Activated CD8-positive, alpha-beta memory T cell treated with anti-CD3 and anti-CD28 coated beads, Interleukin-2, amount 50 U/mL, for 4 hours (primary cell): ENCODE measurements around the gene STK40.
A peak's percentile ranks its signal among the peaks of the same experiment; 100 is the strongest.

Source experiments
- DNase-seq: peaks from one replicate; pipeline ENCODE4 v3.0.0-alpha.2; 2020

The STK40 gene

DNA sequence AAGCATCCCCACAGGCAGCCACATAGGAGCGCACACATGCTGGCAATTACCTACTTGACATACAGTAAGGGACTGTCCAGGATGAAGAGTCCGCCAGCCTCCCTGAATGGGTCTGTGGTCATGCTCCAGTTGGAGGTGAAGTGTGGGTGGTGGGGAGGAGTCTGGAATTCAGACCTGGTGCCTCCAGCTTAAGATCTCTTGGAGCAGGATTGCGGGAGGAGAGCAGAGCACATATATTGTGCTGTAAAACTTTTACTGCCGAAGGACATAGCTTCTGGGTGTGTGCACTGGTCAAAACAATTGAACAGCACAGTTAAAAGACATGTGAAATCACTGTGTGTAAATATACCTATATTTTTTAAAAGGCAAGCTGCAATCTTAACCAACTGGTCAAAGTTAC lies 17.9 kb downstream of the STK40 start:
- no peak for DNase-seq

DNA sequence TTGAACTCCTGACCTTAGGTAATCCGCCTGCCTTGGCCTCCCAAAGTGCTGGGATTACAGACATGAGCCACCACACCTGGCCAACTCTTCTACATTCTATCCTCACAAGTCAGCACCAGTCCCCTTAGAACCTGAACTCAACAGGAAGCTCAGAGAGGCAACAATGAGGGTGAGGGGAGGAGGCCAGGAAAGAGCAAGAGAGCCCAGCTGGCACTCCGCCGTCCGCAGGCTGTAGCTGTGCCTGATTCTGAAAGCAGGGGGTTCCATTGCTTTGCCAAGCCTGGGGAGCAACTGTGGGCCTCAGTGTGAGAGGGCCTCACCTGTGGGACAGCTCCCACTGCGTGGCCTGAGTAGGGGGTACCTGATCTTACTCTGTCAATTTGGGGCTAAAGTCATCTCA lies 18.7 kb downstream of the STK40 start:
- DNase-seq, result no peak

DNA sequence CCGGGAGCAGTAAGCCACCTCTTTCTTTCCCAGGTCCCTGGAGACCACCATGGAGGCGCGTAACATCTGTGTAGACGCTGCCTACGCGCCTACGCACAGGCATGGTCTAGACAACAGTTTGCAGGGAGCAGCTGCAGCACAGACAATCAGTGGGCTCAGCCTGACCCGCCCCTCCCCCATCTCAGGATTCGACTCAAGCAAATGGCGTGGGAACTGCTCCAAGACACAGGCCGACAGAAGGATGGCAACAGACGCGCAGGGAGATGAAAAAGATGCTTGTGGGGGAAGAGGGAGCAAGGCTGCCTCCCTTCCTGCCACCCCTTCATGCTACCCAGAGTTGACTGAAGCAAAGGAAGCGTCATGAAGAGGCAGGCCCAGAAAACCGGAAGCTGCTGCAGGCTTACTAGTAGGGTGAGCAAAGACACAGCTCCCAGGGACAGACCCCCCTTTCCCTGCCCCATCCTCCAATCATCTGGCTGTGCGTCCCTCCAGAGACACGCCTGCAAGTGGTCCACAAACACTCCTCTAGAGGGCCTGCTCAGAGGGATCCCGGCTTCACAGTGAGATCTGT lies 19.5 kb downstream of the STK40 start:
- DNase-seq, result peak; percentile 48

DNA sequence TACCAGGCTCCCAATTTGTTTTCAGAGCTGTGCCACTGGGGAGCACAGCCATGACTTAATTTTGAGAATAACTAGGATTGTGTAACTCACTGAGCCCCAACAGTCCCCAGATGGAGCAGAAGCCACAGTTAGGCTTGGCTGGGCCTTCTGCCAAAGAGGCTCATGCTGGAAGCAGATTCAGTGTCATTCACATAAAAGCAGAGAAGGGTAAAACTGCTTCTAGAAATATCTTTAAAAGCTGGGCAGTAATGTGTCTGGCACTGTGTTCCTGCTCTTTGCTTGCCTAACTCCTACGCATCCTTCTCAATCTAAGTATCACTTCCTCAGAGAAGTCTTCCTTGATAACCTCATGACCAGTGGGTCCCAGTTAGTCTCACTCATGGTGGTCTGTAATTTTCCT lies 20.3 kb downstream of the STK40 start:
- DNase-seq, result no peak

DNA sequence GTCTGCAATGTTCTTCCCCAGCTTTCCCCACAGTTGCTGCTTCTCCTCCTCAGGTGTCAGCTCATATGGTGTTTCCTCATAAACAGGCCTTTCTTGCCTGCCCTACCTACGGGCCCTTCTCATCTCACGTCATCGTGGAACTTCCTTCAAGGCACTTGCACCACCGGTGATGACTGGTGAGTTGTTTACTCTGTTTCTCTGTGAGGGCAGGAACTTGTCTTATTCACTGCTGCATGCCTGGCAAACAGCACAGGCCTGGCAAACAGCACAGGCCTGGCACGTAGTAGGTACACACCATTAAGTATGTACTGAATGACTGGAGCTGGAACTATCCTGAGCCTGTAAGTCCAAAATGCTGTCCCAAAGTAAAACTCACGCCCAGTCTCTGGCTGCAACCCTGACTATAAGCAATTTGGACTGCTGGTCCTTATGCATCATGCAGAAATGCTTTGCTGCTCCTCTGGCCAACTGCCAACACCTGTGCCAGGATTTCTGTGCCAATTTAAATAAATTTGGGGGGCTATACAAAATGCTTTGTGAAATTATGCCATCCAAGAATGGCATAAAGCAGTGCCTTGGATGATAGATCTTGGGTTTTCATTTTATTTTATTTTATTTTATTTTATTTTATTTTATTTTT lies 25.7 kb downstream of the STK40 start:
- DNase-seq, result no peak

DNA sequence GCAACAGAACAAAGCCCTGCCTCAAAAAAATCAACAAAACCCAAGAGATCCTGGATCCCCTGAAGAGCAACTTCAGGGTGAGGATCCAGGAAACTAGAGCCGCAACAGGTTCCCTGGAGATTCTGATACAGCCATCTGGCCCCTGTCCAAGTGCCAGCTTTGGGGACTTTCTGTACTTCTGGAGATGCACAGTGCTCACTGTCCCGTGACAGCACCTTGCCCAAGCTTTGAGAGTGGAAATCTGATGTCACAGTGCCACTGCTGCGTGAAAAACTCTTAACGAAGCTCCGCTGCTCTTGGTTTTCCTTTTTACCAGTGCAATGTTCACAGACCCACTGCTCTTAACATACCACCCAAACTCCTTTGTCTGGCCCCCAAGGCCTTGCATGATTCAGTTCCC lies 26.3 kb downstream of the STK40 start:
- DNase-seq, result no peak

DNA sequence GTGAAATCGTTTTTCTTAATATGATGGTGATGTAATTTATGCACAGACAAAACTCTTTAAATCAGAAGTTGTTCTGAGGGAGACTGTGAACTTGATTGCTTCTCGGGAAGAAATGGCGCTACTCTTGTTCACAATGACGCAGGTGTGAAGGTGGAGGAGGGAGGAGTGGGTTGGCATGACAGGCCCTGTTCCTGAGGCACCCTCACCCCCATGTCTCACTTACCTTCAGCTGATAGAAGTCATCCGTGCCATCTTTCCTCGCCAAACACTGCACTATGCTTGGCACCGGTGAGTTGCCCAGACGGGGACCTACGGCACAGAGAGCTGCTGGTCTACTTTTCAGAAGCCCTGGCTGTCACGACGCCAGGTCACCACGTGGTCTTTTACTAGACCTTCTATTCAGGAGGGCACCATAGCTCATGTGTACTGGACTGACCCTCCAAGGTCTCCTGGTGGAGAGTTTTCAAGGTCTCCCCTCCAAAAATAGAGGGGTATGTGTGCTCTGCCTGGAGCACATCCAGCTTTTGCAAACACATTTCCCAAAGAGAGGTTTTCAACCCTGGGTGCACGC lies 27.1 kb downstream of the STK40 start:
- no peak for DNase-seq

DNA sequence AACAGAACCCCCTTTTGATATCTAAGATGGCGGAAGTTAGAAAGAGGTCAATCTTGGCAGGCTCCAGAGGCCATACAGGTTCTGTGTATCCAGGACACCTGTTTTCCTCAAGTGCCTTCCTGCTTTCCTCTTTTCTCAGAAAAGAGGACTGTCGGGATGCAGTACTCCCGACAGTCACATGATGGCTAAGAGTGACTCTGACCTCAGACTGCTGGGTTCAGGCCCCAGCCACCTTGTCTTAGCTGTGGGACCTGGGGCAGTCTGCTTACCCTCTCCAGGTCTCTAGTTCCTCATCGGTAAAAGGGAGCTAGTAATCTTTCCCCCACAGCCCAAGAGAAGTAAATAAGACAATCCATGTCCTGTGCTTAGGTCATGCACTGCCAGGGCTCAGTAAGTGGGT lies 29.9 kb downstream of the STK40 start:
- DNase-seq, result no peak

DNA sequence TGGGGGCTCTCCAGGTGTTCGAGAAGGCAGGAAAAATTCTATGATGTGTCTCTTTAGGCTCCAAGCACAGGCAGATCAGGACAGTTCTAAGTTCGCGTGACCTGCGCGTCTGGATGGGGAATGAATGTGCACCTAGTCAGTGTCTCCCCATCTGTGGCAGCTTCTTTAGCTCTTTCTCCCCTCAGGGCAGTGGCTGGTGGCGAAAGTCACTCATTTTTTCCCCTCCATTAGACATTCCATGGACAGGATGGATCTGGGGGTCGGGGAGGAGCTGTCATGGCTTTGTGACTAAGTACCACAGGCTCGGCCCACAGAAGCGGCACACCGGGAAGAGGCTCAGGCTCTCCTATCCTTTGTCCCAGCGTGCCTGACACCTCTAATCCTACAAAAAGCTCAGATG lies 31.2 kb downstream of the STK40 start:
- DNase-seq, result no peak

DNA sequence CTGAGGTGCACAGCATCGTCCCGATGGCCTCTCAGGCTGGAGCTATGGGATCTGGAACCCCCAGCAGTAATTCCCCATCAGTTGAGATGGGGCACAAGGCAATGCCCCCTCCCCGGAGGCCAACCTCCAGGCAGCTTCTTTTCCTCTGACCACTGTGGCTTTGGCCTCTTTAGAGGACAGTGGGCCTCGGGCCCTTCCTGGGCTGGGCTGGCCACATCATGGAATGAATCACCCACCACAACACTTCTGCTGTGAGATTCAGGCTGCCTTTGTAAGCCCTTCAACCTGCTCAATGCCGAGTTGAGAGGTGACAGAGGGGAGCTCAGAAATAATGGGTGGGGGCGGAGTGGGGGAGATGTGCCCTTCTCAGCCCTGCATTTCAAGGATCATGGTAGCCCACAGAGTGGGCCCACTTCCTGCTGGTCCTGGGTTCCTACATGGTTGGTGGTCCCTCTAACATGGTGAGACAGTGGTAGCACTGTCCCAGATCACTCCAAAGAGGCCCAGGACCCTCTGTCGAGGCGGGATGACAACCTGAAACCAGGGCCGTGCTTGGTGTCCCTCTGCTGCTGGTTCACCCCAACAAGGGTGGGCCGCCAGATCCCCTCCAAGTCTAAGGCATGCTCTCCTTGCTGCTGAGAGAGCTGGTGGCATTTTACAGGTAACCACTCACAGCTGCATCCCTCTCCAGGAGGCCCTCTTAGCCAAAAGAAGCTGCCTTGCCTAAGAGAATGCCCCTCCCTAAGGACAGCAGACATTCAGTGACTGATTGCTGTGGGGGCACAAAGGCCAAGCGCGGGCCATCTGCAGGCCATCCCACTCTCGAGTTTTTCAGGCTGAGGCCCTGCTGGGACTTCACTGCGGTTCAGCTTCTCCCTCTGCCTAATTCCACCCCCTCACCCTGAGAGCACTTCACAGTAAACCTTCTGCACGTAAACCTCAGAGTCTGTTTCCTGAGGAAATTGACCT lies 32.5 kb downstream of the STK40 start:
- no peak for DNase-seq

DNA sequence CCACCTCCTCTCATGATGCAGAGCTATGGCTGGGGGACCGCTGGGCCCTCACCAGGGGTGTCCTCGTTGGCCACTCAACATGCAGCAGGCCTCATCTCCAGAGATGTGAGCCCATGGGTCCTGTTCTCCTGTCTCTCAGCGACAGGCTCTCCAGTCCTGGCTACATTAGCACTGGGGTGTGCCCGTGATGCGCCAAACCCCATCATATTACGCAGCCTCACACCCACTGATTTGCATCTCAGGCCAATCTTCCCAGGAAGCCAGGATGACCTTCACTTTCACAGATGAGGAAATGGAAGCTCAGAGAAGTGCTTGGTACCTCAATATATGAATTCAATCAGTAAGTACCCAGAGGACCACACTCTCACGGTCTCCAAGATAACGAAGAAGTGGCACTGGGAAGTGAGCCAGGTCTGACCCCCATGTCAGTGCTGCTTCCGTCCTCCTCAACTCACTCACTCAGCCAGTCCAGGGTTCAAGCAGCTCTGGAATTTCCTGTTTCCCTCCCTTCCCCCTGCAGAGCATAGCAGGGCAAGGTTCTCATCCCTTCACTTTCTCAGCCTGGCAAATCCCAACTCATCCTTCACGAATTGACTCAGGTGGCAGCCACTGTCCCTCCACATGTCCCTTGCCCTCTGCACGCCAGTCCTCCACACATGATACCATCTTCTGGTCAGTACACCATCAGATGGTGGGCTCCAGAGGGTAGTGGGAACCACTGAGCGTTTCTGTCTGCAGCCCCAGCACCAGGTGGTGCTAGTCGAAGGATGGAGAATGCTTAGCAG lies 33.4 kb downstream of the STK40 start:
- DNase-seq, result no peak

DNA sequence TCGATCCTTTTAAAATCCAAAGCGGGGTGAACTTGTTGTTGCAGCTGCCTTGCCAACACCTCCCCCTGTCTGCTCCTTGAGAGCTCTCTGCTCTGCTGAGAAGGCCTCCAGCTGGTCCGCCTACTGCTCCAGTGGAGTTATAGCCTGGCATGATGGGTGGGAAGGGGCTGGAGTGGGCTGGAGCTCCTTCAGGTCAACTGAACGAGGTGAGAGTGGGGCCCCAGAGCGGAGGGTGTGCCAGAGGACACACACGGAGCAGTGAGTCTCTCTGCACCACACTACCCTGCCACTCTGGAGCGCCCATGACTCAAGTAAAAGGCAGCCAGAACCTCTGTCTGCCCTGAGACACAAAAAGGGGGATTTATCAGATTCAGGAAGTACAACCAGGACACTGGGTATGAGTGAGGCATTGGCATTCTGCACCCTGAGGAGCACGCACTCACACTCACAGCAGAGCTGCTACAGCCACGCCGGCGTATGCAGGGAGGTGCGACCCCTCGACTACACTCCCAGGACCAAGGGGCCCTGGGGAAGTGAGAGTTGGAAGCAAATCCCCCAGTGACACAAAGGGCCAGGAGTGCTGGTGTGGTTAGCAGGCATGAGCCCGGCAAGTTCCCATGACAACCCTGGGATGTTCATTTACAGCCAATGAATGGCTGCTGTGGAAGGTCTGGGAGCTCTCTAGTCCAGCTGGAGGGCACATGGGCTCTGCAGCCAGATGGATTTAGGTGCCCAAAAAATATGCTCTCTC lies 34.3 kb downstream of the STK40 start:
- DNase-seq, result no peak

DNA sequence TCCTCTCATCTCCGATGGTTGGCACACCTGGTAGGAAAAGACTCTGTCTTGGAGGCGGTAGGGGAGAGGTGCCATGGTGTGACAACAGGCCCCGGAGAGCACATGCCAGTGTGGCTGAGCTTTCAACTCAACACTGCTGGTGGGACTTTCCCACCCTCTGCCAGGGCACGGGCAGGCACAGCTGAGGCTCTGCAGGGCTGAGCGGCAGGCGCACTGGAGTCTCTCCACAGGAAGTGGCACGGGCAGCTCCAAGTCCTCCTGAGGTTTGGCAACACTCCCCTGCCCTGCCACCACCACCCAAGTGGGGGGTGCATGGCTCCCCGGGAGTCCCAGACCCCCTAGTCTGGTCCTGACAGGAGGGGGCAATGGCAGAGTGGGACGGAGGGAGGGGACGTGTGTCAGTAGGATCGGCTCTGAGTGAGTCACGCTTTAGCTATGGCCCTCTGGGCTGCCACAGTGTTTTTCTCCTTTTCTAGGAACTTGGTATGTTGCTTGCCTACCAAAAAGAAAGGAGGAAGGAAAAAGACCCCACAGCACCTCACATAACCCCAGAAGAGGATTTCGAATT lies 35.0 kb downstream of the STK40 start:
- peak; percentile 38 for DNase-seq

DNA sequence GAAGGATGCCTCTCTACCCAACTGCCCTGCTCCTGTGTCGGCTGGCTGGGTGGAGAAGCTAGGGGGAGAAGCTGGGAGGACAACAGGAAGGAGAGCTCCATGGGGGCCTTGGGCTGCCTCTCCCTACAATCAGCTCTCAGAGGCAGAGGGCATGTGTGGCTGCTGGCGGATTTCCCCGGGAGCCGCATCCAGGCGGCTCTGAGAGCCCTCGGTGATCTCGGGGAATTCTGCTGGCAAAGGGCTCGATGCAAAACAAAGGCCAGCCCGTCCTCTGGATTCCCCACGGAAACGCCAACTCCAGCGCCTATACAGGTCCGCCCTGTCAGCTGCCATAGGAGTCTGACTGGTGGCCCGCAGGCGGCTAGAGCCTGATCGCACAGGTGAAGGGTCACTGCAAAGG lies 35.9 kb downstream of the STK40 start:
- no peak for DNase-seq

DNA sequence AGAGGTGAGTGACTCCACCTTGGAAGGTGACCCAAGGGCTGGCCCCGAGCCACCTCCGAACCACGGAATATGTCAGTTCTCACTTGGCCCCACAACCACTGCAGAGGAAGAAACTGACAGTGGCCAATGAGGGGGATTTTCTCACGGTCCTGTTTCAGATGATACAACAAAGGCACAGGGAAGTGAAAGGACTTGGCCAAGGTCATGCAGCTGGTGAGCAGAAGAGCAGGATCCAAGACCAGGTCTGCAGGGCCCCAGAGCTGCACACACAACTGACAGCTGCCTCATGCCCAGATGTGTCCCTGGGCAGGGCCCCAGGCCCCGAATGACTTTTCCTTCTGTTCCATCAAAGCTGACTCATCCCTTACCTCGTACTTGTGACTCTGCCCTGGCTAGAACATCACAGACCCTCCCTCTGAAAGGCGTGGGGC lies 36.5 kb downstream of the STK40 start:
- DNase-seq, result no peak

DNA sequence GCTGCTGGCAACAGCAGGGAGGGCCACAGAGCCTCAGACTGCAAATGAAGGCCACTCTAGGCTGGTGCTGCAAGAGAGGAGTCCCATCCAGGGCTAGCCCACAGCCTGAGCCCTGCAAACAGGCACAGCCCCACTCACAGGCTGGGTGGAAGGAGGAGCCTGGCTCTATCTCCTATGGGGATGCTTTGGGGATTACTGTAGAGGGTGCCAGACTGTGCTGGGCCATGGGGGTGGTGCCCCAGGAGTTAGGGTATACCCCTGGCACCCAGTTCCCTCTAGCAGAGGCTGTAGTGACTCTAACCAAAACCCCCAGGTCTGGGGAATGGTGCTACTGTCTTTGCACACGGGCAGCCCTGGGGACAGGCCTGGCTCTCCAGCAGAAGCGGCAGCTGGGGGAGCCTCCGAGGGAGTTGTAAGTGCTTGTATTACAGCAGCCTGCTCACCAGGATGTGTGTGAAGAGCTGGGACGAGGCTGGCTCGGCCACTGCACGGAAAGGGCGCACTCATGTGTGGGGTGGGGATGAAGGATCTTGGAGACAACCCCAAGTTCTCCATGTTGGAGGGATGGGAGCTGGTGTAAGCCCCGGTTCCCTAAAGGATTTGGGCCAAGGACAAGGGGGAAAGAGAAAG lies 38.9 kb downstream of the STK40 start:
- DNase-seq, result no peak

DNA sequence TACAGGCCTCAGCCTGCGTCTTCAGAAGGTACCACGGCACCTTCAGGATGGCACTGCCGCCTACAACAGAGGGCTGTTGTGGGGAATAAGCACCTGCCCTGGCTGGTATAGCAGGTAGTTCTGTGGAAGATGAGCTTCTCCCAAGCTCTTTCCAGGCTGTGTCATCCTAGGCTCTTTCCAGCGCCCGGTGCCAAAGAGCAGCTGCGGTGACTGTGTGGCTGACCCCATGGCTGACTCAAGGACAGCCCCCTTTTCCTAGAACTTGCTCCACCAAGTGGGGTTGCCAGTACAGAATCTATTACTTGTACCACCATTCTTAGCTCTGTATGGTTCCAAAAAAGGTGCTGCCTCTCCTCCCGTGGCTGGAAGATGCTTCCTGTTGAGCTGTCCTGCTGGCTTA lies 40.4 kb downstream of the STK40 start:
- DNase-seq, result no peak

DNA sequence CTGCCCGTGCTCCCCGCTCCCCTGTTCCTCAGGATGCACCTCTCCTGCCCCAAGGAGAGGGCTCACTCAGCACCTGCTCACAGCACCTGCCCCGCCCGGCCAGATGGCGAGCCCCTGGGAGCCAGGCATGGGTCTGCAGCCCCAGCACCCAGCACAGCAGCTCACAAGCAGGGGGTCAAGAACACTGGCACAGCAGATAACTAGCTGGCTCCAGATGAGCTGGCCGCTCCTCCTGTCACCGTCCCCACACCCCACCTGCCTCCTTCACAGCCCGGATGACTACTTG lies 41.4 kb downstream of the STK40 start:
- DNase-seq, result no peak

DNA sequence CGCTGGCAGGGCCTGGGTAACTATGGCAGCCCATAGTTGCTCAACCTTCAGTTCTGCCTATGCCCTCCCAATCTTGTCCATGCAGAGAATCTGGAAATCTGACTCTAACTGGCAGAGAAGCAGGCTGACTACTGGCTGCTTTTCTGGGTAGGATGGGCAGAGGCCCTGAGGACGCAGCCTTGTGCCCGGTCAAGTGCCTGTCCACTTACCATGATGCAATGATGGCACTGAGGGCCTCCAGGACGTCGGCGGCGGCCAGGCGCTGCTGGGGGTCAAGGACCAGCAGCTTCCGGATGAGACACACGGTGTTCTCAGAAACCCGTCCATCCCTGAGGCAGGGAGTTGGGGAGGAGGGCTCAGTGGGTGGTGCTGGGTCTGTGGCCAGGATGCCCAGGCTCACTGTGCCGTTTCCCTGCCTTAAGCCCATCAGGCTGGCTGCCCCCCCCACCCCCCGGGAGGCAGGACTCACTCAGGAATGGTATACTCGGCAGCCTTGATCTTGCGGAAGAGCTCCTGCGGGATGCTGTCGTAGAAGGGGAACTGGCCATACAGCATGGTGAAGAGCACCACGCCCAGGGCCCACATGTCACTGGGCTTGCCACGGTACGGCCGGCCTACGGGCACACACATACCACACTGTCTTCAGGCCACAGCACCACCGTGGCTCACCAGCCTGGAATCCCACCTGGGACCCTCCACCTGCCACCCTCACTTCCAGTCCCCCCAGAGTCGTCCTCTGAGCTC lies 41.9 kb downstream of the STK40 start:
- DNase-seq, result no peak

DNA sequence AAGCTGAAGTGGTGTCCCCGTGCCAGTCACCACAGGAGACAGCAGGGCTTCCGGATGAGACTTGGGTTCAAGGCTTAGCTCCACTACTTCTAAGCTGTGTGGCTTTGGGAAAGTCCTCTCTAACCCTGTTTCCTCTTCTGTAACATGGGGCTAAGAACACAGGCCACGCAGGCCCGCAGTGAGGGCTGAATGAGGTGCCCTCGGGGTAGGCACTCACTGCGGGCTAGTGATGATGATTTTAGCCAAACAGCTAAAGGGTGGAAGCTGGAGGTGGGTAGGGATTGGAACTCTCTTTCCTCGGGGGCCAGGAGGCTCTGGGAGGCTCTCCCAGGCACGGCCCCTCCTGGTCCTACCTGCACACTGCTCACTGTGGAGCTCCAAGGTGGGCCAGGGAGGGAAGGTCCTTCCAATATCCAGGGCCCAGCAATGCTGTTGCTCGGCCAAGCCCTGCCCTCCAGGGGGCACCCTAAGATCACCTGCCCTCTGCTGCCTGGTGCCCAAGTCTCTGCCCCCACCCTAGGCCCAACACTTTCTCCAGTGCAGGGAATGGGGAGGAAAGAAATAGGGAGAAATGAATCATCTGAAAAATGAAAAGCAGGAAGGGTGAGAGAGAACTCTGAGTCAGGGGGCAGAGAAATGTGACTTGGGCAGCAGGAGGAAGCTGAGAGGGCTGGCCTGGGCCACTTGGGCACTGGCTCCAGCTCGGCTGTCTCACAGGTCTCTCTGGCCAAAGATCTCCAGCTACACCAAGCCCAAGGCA lies 43.1 kb downstream of the STK40 start:
- DNase-seq, result peak; percentile 63
